Ecto neural progenitor cell (in vitro differentiated cells): ENCODE results near the gene OGFOD1.

Experiments
- DNase-seq: peaks from one replicate; pipeline ENCODE4 v3.0.0-alpha.2; 2018; ENCODE audit warnings: low spot score

OGFOD1 gene

GRCh38 chr16:56426585-56426984 lies 24.8 kb upstream of the OGFOD1 start:
- no peak for DNase-seq

DNA sequence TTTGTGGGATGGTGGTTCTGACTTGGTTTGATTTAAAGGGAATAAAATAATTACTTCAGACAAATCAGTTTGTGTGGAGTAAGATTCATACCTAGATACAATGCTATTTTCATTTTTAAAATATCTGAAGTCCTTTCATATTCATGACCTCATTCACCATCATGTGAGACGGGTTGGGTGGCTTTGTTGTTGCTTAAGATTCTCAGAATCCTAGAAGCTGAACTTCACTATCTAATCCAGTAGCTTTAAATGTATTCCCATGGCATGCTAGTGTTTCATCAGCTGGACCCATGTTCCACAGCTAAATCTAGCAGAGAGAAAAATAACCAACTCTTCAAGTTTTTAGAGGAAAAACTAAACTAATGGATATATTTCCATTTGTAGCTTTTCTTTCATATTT lies 23.3 kb upstream of the OGFOD1 start:
- no peak for DNase-seq

DNA sequence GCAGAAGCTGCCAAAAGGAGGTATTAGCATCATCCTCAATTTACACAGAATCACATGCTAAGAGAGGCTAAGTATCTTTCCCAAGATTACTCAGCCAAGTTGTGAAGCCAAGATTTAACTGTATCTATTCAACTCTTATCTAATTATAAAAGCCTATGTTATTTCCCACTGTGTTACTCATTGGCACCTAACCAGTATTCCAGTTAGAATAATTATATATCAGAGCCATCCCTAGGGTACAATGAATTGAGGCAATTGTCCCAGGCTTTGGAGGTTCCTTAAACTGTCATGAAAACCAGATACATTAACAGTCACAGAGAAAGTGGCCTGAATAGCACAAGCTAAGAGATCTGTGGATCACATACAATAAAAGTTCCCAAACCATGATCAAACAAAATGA lies 15.1 kb upstream of the OGFOD1 start:
- DNase-seq: no peak

- no peak for DNase-seq
These were observed 13.3 kb upstream of the OGFOD1 start for GRCh38 chr16:56438038-56438437.

DNA sequence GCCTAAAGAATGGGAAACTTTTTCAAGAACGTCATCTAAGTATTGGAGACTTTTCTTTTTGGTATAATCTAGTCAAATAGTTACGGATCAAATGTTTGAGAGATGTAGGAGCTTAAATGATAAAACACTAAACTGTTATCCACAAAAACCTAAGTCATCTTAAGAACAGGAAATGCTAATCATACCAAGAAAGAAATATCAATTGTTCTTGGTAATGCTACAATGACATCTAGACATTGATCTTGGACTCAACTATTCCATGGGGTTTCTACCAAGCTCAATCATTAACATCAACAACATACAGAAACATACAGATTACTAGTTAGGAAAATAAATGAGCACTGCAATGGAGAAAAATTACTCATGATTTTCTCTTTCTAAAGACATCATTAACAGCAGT lies 4.1 kb upstream of the OGFOD1 start:
- no peak for DNase-seq

GRCh38 chr16:56448005-56448404 lies 3.3 kb upstream of the OGFOD1 start:
- no peak for DNase-seq

GRCh38 chr16:56450275-56450985 lies 924 bp upstream of the OGFOD1 start:
- no peak for DNase-seq

DNA sequence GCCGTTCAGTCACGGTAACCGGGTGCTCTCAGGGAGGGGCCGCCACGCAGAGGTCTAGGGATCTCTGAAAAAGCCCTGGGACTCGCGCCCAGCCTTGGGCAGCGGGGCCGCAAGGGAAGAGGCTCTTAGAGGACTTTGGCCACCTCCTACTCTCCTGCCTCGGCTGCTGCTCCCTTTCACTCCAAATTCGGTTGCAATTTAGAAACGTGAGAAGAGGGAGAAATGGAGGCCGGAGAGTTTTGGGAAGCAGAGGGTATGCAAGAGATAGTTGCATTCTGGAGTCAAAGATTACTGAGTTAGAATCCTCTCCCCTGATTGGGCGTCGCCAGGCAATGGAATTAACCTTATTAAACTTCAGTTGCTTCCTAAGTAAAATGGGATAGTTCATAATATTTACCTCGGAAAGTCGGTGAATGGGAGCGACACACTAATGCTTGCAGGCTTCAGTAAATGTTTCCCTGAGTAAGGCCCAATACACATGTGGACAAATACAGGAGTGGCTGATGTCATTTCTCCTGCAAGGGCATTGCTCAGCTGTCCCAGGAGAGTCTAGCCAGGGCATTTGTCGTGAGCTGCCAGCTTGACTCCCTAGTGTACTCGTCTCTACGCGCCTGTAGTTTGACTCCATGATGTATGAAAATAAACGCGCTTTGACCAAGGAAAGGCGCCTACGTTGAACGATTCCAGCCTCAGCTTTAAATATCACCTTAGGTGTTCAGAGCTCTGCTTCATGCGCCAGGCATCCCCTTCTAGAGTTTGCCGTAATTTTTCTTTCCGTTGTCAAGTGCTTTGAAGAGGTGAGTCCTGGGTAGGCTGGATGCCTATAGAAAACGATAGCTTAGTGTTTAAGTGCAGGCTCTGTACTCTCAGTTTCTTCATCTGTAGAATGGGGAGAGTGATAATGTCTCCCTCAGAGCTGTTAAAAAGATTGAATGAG lies 667 bp downstream of the OGFOD1 start:
- no peak for DNase-seq

DNA sequence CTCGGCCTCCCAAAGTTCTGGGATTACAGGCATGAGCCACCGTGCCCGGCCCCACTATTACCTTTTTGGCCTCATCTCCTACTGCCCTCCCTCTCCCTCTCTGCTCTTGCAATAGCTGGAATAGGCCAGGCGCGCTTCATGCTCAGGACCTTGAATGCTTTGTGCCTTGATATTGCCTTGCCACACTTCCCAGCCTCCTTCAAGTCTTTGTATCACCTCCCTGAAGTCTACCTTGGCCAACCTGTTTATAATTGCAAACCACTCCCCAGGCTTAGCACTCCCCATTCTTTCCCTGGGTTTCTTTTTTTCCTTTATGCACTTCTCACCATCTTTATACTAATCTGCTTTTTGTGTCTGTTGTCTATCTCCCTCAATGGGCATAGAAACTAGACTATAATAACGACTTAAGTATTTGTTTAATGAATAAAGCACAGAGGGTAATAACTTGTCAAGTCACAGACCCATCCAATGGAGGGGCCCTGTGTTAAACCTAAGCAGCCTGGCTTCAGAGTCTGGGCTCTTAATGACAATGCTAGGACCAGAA lies 6.6 kb downstream of the OGFOD1 start:
- no peak for DNase-seq

DNA sequence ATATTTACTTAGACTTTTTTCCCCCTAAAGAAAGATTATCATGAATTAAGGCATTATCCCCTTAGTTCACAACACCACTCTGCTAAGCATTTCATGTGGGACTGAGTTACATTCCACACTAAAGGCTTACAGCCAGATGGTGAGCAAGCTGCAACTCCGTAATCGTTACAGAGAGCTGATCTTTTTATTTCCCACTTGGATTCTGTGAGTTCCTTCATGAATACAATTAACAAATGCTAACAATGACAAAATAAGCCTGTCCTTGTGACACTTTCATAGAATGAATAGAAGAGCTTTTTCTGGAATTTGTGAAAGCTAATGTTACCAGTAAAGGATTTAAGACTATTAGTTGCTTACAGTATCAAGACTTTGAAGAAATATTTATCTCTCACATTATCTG lies 8.7 kb downstream of the OGFOD1 start:
- DNase-seq: no peak

DNA sequence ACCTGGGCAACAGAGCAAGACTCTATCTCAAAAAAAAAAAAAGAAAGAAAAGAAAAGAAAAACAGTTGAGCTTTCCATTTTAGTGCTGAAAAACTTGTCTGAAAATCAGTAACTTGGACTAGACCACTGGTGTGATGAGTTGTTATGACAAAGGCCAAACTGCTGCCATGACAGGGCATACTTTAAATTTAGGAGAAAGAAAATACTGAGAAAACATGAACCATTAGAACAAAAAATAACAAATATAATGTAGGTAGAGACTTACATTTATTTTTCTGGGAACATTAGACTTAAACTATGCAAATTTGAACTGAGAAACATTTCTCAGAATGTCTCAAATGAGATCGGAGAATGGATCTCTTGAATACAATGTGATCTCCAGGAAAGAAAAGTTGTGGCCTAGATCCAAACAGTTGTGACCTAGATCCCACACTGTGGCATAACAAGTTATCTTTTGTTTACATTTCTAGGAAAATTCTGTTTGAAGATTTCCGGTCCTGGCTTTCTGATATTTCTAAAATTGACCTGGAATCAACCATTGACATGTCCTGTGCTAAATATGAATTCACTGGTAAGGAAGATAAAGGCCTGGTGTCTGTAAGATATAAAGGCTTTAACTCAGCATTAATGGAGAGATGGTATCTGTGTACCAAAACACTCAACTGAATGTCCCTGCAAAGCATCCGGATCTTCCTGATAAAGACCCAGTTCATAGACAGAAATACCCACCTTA lies 10.9 kb downstream of the OGFOD1 start:
- DNase-seq: no peak

DNA sequence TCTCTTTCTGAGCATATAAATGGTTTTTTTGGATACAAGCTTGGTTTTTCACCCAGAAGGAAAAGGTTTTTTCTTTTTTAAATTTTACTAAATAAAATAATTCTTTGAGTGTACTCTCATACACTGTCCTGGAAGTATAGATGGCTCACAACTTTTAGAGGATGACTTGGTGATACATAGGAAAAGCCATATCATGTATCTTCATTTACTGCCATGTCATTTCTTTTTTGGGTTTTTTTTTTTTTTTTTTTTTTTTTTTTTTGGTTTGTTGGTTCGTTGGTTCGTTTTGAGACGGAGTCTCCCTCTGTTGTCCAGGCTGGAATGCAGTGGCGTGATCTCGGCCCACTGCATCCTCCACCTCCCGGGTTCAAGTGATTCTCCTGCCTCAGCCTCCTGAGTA lies 11.8 kb downstream of the OGFOD1 start:
- DNase-seq: no peak

GRCh38 chr16:56466344-56466743 lies 15.0 kb downstream of the OGFOD1 start:
- no peak for DNase-seq

DNA sequence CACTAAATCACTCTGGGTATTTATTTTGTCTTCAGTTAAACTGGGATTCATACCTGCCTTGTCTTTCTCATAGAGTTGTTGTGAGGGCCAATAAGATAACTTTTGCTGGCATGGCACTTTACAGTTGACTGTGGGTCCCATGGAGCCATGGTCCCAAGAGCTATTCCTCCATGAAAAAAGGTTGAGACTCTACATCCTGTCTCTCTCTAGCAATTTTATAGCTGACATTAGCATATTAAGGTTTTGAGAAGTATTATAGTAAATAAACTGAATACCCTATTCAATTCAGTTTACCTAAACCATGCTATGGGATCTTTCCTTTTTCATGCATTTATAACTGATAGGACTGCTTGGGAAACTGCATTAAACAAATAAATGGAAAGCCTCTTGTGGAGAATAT lies 17.4 kb downstream of the OGFOD1 start:
- no peak for DNase-seq

- no peak for DNase-seq
These were observed 18.4 kb downstream of the OGFOD1 start for GRCh38 chr16:56469748-56470147.

DNA sequence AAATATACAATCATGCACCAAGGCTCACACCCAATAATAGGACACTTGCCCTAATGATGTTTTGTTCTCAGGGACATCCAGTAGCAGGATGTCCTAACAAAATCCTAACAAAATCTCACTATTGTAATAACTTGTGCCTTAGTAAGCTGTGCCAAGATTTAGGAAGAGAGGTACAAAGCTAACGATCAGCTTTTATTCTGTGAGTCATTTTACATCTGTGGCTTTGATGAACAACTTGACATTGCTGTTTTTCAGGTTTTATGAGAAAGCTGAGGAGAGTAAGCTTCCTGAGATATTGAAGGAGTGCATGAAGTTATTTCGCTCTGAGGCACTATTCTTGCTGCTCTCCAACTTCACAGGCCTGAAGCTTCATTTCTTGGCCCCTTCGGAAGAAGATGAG lies 18.9 kb downstream of the OGFOD1 start:
- no peak for DNase-seq

GRCh38 chr16:56470666-56471065 lies 19.3 kb downstream of the OGFOD1 start:
- DNase-seq: no peak

- no peak for DNase-seq
These were observed 23.8 kb downstream of the OGFOD1 start for GRCh38 chr16:56475201-56475600.

- no peak for DNase-seq
These were observed 25.9 kb downstream of the OGFOD1 start for GRCh38 chr16:56477096-56477878.

DNA sequence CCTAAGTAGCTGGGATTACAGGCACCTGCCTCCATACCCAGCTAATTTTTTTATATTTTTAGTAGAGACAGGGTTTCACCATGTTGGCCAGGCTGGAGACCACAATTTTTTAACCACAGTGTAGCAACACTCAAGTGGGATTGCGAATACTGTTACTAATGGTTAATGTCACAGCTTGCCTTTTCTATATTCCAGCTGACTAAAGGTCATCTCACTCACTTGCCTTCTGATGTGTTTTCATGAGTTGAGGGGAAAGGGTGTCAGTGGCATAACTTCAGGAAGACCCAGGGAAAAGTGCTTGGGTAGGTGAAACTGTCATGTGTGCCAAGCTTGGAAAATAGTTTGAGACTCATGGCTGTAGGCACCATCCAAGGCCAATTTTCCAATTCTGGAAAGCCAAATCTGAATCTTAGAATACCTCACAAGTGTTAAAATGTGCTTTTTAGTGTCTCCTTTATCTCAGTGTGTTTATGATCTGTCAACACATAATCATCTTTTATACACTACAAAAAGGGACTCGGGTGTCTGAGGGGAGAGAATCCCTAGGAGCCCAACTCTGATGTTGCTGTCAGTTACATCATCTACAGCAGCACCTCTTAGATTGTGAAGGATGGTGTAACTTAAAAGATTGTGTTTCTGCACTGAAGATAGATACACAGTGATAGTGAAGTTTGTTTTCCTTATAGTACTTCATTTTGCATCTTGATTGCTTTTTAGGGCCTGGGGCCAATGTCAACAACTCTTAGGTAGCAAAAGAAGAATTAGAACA lies 27.1 kb downstream of the OGFOD1 start:
- DNase-seq: no peak

DNA sequence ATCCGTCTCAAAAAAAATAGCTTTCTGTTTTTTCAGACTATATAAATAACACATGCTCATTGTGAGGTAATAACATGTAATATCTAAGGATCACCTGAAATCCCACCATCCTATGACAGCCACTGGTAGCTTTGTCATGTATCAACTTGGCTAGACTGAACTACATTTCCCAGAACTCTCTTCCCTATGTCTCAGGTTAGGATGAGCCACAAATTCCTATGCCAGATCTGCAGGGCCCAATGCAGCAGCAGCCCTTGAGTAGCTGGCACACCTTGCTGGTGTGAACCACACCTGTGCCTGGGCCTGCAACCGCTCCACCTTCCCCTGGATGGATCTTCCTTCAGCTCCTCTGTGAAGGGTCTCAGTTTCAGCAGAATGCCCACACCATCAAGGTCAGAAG lies 28.1 kb downstream of the OGFOD1 start:
- no peak for DNase-seq
